Osteocyte (in vitro differentiated cells): ENCODE results near the gene IGFALS. TPM values are rescaled to one million over a fixed set of nuclear protein-coding genes. Genes with fewer than 3 reads are reported as not detected.
A peak's percentile ranks its signal among the peaks of the same experiment; 100 is the strongest.

Experiments
- DNase-seq: peaks from one replicate; pipeline ENCODE4 v3.0.0; 2021; ENCODE audit warnings: mixed read lengths; ENCODE audit not compliant: unreplicated experiment; ENCODE audit errors: extremely low spot score
- H3K27ac Mint-ChIP-seq: one replicate; pipeline ENCODE4 v1.8.0; 2021; ENCODE audit warnings: mild to moderate bottlenecking, mixed read lengths; ENCODE audit not compliant: unreplicated experiment
- H3K27me3 Mint-ChIP-seq: one replicate; pipeline ENCODE4 v1.8.0; 2021; ENCODE audit warnings: mixed read lengths; ENCODE audit not compliant: unreplicated experiment
- H3K36me3 Mint-ChIP-seq: one replicate; pipeline ENCODE4 v1.8.0; 2021; ENCODE audit warnings: mixed read lengths; ENCODE audit not compliant: unreplicated experiment
- H3K4me1 Mint-ChIP-seq: one replicate; pipeline ENCODE4 v1.8.0; 2021; ENCODE audit warnings: mixed read lengths; ENCODE audit not compliant: unreplicated experiment
- H3K4me3 Mint-ChIP-seq: one replicate; pipeline ENCODE4 v1.8.0; 2021; ENCODE audit warnings: mild to moderate bottlenecking, moderate library complexity, mixed read lengths; ENCODE audit not compliant: unreplicated experiment
- H3K9me3 Mint-ChIP-seq: one replicate; pipeline ENCODE4 v1.8.0; 2021; ENCODE audit warnings: mixed read lengths; ENCODE audit not compliant: unreplicated experiment
- CTCF ChIP-seq: fragments of 200-600 bp; sonication (generic); IDR thresholded peaks from 2 replicates; pipeline ENCODE4 v1.5.0; 2021; ENCODE audit warnings: antibody characterized with exemption, mild to moderate bottlenecking, moderate library complexity
- total RNA-seq: library from RNA; stranded (reverse); gene quantifications from 2 replicates; pipeline ENCODE4 v1.2.1, GENCODE V29; 2021

The IGFALS gene
- total RNA-seq, 1 donor from 2014 or later = 0.43 TPM

DNA sequence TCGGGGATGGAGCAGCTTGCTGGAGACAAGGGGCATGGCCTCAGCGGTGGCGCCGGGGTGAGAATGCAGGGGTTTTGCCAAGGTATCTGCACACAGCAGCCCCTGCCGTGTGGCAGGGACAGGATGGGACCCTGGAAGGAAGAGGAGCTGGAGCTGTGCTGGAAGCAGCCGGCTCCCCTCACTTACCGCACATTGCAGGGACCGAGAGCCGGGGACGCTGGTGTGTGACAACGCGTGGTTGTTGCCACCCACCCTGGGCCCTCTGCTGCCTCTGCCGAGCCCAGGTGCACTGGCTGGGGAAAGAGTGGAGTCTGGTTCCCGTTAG is 7.7 kb downstream of the IGFALS start:
- no peak for DNase-seq
- Mint-ChIP-seq H3K36me3 (peaks cover 5% of the 10 kb centered on the region), H3K4me1 (peaks cover 24% of the 10 kb centered on the region), H3K27ac (no peak overlapping the region), H3K27me3 (no peaks in the 10 kb centered on the region), H3K4me3 (no peak overlapping the region), H3K9me3 (no peaks in the 10 kb centered on the region)
- no peak for TF ChIP-seq CTCF

DNA sequence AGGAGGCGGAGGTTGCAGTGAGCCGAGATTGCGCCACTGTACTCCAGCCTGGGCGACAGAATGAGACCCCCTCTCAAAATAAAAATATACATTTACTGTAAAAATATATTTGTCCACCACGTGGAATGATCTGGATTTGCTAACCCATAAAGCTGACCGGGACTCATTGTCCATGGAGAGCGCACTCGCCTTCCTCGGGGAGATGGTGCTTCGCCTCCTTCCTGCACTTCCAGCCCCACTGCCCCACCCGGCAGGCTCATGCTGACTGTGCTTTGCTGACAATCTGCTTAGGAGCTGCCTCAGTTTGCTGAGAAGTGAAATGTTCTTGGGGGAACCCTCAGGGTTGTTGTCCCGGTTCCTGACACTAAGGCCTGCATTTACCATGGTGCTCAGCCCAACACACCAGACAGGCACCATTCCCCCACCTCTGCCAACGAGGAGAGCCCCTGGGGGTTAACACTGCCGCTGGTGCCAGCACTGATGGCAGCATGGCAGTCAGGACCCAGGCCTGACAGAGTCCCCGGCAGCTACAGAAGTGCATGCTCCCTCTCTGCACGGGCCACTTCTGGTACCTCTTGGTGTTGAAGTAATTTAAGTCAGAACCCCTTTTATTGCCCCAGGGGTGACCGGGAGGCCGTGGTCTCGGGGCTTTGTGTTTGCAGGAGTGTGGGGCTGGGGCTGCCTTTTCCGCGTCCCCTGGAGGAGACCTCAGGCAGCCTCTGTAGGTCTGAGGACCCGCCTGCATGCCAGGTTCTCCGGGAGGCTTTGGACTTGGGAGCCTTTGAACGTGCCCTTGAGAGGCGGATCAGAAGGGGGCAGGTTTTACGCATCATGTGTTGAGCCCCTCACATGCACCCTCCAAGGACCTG is 8.3 kb downstream of the IGFALS start:
- no peak for TF ChIP-seq CTCF
- Mint-ChIP-seq H3K4me1 (peaks cover 24% of the 10 kb centered on the region), H3K27ac (no peak overlapping the region), H3K36me3 (peaks cover 5% of the 10 kb centered on the region), H3K27me3 (no peaks in the 10 kb centered on the region), H3K9me3 (no peaks in the 10 kb centered on the region), H3K4me3 (peak overlapping the region; percentile 62)
- DNase-seq = no peak

DNA sequence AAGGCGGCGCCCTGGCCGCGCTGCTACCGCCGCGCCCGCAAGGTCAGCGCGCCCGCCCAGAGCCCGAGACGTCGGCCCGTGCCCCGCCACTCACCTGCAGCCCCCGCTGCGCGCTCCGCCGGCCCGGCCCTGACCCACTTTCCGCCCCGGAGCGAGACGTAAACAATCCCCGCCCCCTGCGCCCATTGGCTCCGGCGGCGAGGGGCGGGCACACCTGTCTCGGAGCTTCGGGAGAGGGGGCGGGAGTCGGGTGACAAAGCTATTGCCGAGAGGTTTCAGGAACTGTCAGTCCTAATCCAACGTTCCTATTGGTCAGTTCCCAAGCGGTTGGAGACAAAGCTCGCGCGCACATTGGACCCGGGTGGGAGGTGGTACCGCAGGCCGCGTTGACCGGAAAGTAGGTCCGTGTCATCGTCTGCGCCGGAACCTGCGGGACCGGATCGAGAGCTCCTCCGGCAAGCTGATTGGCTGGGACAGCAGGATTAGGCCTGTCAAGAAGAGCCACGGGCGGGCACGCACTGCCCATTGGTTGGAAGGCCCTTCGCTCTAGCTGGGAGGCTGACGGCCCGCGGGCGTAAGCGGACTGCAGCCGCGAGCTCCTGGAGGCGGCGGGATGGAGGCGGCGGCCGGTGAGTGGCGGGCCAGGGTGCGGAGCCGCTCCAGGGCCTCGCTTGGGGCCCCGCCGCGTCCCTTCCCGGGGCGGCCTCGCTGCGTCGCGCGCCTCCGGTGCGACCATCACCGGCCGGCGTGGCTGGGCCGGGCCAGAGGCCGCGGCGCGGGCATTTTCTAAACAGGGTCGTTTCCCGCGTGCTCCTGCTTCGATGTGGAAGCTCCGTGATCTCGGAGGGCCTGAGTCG is 10.9 kb downstream of the IGFALS start, which contains the start of the genes NUBP2 and SPSB3:
Gene NUBP2, plus strand, starts transcription at position 553 of the 857 bp plus-strand sequence. Its CDS starts 61 bp downstream, at position 614.
Gene SPSB3, minus strand, starts transcription at position 164 of the 857 bp plus-strand sequence. CDS start 1,088 bp downstream, outside the sequence.
- peaks cover 1% of the 10 kb centered on the region for H3K36me3 Mint-ChIP-seq
- H3K27me3 Mint-ChIP-seq = no peaks in the 10 kb centered on the region

GRCh38 chr16:1781758-1782407 is 11.6 kb downstream of the IGFALS start:
- Mint-ChIP-seq H3K4me1 (peaks cover 26% of the 10 kb centered on the region), H3K27me3 (no peaks in the 10 kb centered on the region), H3K9me3 (no peaks in the 10 kb centered on the region), H3K36me3 (no peaks in the 10 kb centered on the region), H3K4me3 (peak overlapping the region; percentile 87), H3K27ac (peak overlapping the region; percentile 57)
- DNase-seq = no peak
- peak; percentile 20 for TF ChIP-seq CTCF

More for the DNA sequence above, 10.9 kb downstream of the IGFALS start, which contains the start of the genes NUBP2 and SPSB3:
- Mint-ChIP-seq H3K4me3 (peak within 1 kb of the TSS; percentile 87), H3K9me3 (no peaks in the 10 kb centered on the region), H3K4me1 (peaks cover 26% of the 10 kb centered on the region), H3K27ac (peak within 1 kb of the TSS; percentile 61)
- DNase-seq = peak; percentile 100
- no peak for TF ChIP-seq CTCF
